Neuronal stem cell (in vitro differentiated cells): Measurements from ENCODE around the gene ADNP.
A peak's percentile ranks its signal among the peaks of the same experiment; 100 is the strongest.

ENCODE experiments used
- DNase-seq: peaks from one replicate; pipeline ENCODE4 v3.0.0-alpha.2; 2013; ENCODE audit warnings: low spot score
- H2AFZ ChIP-seq: one replicate; pipeline ENCODE4 v1.6.1; 2013; ENCODE audit warnings: mild to moderate bottlenecking, low read length, inconsistent platforms
- H2AK5ac ChIP-seq: 2 replicates; pipeline ENCODE4 v1.6.1; 2013; ENCODE audit warnings: low read depth, mild to moderate bottlenecking, inconsistent platforms, low read length, moderate library complexity, mixed read lengths
- H2BK120ac ChIP-seq: 2 replicates; pipeline ENCODE4 v1.6.1; 2013; ENCODE audit warnings: low read depth, mild to moderate bottlenecking, inconsistent platforms, low read length, moderate library complexity, mixed read lengths
- H2BK12ac ChIP-seq: one replicate; pipeline ENCODE4 v1.6.1; 2013; ENCODE audit warnings: low read length, inconsistent platforms
- H2BK15ac ChIP-seq: 2 replicates; pipeline ENCODE4 v1.6.1; 2013; ENCODE audit warnings: mild to moderate bottlenecking, low read length, inconsistent platforms, mixed read lengths
- H2BK5ac ChIP-seq: one replicate; pipeline ENCODE4 v1.6.1; 2013; ENCODE audit warnings: inconsistent platforms, mild to moderate bottlenecking, low read length, moderate library complexity
- H3K14ac ChIP-seq: one replicate; pipeline ENCODE4 v1.6.1; 2013; ENCODE audit warnings: low read length, inconsistent platforms
- H3K18ac ChIP-seq: 2 replicates; pipeline ENCODE4 v1.6.1; 2013; ENCODE audit warnings: low read length, inconsistent platforms
- H3K23ac ChIP-seq: 2 replicates; pipeline ENCODE4 v1.6.1; 2013; ENCODE audit warnings: low read depth, mild to moderate bottlenecking, mixed read lengths, low read length, inconsistent platforms; ENCODE audit not compliant: poor library complexity
- H3K27ac ChIP-seq: replicated peaks from 3 replicates; pipeline ENCODE4 v1.5.1; 2013; ENCODE audit warnings: low read length, inconsistent platforms
- H3K27me3 ChIP-seq, 3 experiments: 2 replicates each; pipeline ENCODE4 v1.6.1; 2013; ENCODE audit warnings: low read length in 3 of 3, mild to moderate bottlenecking in 2 of 3, inconsistent platforms in 1 of 3, low read depth in 1 of 3, mixed read lengths in 1 of 3, moderate library complexity in 1 of 3; ENCODE audit not compliant: control insufficient read depth in 3 of 3, insufficient read depth in 3 of 3
- H3K36me3 ChIP-seq, 2 donors: replicated peaks in 1 of 2; 2 replicates each; pipeline ENCODE4 v1.6.1; 2013; ENCODE audit warnings: low read length in 2 of 2; ENCODE audit not compliant: control insufficient read depth in 2 of 2, insufficient read depth in 2 of 2
- H3K4ac ChIP-seq: 2 replicates; pipeline ENCODE4 v1.6.1; 2013; ENCODE audit warnings: inconsistent platforms, mild to moderate bottlenecking, low read length, moderate library complexity
- H3K4me1 ChIP-seq, 2 donors: 1 replicate in 1 of 2; 2 replicates in 1 of 2; pipeline ENCODE4 v1.6.1; 2013; ENCODE audit warnings: low read length in 2 of 2, low read depth in 1 of 2; ENCODE audit not compliant: control insufficient read depth in 2 of 2, insufficient read depth in 1 of 2
- H3K4me2 ChIP-seq: one replicate; pipeline ENCODE4 v1.6.1; 2013; ENCODE audit warnings: mild to moderate bottlenecking, low read length, inconsistent platforms; ENCODE audit not compliant: insufficient read depth, poor library complexity, severe bottlenecking
- H3K4me3 ChIP-seq, 2 donors: 2 replicates each; pipeline ENCODE4 v1.5.1; 2013; ENCODE audit warnings: low read length in 2 of 2, mild to moderate bottlenecking in 2 of 2, inconsistent platforms in 1 of 2, moderate library complexity in 1 of 2
- H3K79me1 ChIP-seq: one replicate; pipeline ENCODE4 v1.6.1; 2013; ENCODE audit warnings: low read depth, mild to moderate bottlenecking, inconsistent platforms, low read length, moderate library complexity
- H3K9ac ChIP-seq: one replicate; pipeline ENCODE4 v1.6.1; 2013; ENCODE audit warnings: mild to moderate bottlenecking, low read depth, low read length, inconsistent platforms; ENCODE audit not compliant: poor library complexity
- H3K9me3 ChIP-seq, 2 donors: replicated peaks in 1 of 2; 2 replicates each; pipeline versions ENCODE3 to v1.6.1; 2013; ENCODE audit warnings: low read length in 2 of 2, mild to moderate bottlenecking in 2 of 2, inconsistent platforms in 1 of 2, low read depth in 1 of 2, mixed read lengths in 1 of 2, moderate library complexity in 1 of 2; ENCODE audit not compliant: control insufficient read depth in 2 of 2, insufficient read depth in 1 of 2
- H4K8ac ChIP-seq: one replicate; pipeline ENCODE4 v1.6.1; 2013; ENCODE audit warnings: low read depth, mild to moderate bottlenecking, inconsistent platforms, low read length, moderate library complexity
- H4K91ac ChIP-seq: one replicate; pipeline ENCODE4 v1.6.1; 2013; ENCODE audit warnings: low read length, low read depth, mild to moderate bottlenecking, inconsistent platforms; ENCODE audit not compliant: poor library complexity
- WGBS, 2 donors: extraction: QIAGEN DNeasy Blood & Tissue Kit; methylation state at CpG; one replicate each; pipeline ENCODE4 v1.1.7; 2013; ENCODE audit warnings: missing lambda C conversion rate in 2 of 2, mixed read lengths in 1 of 2; ENCODE audit not compliant: insufficient read length in 2 of 2, insufficient replicate concordance in 1 of 2; ENCODE audit errors: extremely low coverage in 2 of 2; 5-methylcytosine and 5-hydroxymethylcytosine counted together

Gene ADNP

DNA sequence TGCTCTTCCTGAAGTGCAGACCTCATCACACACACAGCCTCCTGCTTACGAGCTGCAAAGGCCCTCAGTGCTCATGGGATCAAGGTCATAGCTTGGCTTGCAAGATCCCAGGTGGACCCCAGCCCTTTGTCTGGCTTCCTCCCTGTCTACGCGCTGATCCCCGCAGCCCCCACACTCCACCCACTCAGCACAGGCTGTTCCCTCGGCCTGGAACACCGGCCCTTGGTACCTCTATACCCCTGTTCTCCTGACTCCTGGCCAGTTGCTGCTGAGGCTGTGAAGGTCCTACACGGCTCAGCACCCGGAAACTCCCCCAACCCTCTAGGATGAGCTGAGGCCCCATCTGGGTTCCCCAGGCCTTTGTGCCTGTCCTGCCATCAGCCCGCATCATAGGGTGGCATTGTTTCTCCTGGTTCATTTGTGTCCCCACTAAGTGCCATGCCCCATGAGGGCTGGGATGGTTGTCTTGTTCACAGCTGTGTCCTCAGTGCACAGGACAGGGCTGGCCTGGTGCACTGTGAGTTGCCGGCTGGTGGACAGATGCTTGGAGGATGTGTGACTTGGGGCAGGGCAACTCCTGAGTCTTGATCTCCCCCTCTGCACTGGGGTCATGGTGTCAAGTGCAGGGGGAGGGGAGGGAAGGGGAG is 57.0 kb downstream of the ADNP start:
- H3K23ac ChIP-seq, result peak overlapping the region; percentile 60
- peaks cover 9% of the 10 kb centered on the region for H3K79me1 ChIP-seq
- H2BK5ac ChIP-seq, result peak overlapping the region; percentile 60
- peak overlapping the region; percentile 97 for H3K14ac ChIP-seq
- H3K4me3 ChIP-seq, result no peak overlapping the region
- peak overlapping the region; percentile 54 for H3K9ac ChIP-seq
- no peak for DNase-seq
- no CpG with 5 or more reads among the region's 10 CpGs for WGBS, 2 donors
- H3K27ac ChIP-seq, result no peak overlapping the region
- no peak overlapping the region for H4K8ac ChIP-seq
- H3K4me2 ChIP-seq, result no peak overlapping the region
- H4K91ac ChIP-seq, result no peak overlapping the region
- no peak overlapping the region for H2BK120ac ChIP-seq
- H2BK12ac ChIP-seq, result no peak overlapping the region
- H2BK15ac ChIP-seq, result peak overlapping the region; percentile 71
- H2AFZ ChIP-seq, result no peak overlapping the region
- H3K4me1 ChIP-seq, result peaks cover 26 to 35% of the 10 kb centered on the region in 2 donors
- peak overlapping the region; percentile 19 for H3K18ac ChIP-seq
- H3K9me3 ChIP-seq, result no peaks in the 10 kb centered on the region
- peaks cover 6 to 14% of the 10 kb centered on the region in 2 donors for H3K36me3 ChIP-seq
- no peak overlapping the region for H3K4ac ChIP-seq
- peak overlapping the region; percentile 60 for H2AK5ac ChIP-seq
- no peaks in the 10 kb centered on the region for H3K27me3 ChIP-seq

GRCh38 chr20:50873585-50873984 is 57.7 kb downstream of the ADNP start:
- H3K4ac ChIP-seq, result no peak overlapping the region
- no peak overlapping the region for H2BK12ac ChIP-seq
- no peak overlapping the region for H4K91ac ChIP-seq
- H2AFZ ChIP-seq, result no peak overlapping the region
- H2AK5ac ChIP-seq, result peak overlapping the region; percentile 60
- H3K14ac ChIP-seq, result no peak overlapping the region
- DNase-seq, result no peak
- H3K9ac ChIP-seq, result no peak overlapping the region
- peak overlapping the region; percentile 2 for H3K18ac ChIP-seq
- no peak overlapping the region for H2BK120ac ChIP-seq
- peaks cover 26 to 35% of the 10 kb centered on the region in 2 donors for H3K4me1 ChIP-seq
- H3K36me3 ChIP-seq, result peaks cover 6 to 11% of the 10 kb centered on the region in 2 donors
- H2BK15ac ChIP-seq, result peak overlapping the region; percentile 71
- no peak overlapping the region for H3K23ac ChIP-seq
- H3K27ac ChIP-seq, result no peak overlapping the region
- no peak overlapping the region for H3K4me3 ChIP-seq
- no CpG with 5 or more reads among the region's 10 CpGs for WGBS, 2 donors
- H3K79me1 ChIP-seq, result peaks cover 9% of the 10 kb centered on the region
- H3K9me3 ChIP-seq, result no peaks in the 10 kb centered on the region
- no peak overlapping the region for H2BK5ac ChIP-seq
- H3K4me2 ChIP-seq, result no peak overlapping the region
- no peaks in the 10 kb centered on the region for H3K27me3 ChIP-seq
- no peak overlapping the region for H4K8ac ChIP-seq

DNA sequence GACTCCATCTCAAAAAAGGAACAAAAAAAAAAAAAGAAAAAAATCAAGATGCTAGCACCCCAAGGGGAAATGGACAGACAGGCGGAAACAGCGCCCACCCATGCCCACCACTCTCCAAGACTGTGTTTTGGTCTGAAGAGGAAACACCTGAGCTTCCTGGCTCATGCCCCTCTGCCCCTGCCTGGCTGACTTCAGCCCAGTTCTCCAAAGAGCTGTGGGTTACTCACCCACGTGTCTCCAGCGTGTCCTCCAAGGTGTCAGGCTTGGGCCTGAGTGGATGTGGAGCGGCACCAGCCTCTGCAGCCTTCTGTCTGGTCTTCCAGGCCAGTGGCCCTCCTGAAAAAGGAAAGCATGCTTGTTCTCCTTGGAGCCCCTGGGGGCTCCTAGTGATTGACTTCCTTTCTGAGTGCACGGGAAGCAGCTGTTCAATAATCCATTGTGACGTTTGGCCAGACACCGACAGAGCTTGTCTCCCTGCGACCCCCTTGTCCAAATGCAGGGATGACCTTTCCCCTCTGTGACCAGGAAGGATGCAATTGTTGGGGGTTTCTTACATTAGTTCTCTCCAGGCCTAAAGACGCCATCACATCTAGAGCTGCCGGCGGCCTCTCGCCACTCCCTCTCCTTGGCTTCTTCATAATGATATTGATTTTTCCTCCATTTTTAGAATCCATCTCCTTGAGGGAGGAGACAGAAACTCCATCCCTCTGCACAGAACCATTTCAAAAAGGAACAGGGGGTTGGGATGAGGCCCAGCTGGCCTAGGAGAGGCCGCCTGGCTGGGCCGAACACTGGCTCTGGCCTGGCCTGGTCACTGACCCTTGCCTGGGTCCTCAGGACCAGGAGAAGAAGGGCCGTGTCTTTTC is 58.4 kb downstream of the ADNP start:
- Histone ChIP-seq H4K8ac (no peak overlapping the region), H3K9me3 (no peaks in the 10 kb centered on the region), H3K14ac (no peak overlapping the region), H2BK5ac (no peak overlapping the region), H2BK15ac (no peak overlapping the region), H2AK5ac (peak overlapping the region; percentile 4), H3K4ac (no peak overlapping the region), H3K4me2 (no peak overlapping the region), H2BK120ac (no peak overlapping the region), H3K27ac (peak overlapping the region; percentile 43), H3K36me3 (peaks cover 8 to 11% of the 10 kb centered on the region in 2 donors), H3K9ac (peak overlapping the region; percentile 55), H2AFZ (peak overlapping the region; percentile 25), H3K23ac (no peak overlapping the region), H3K4me3 (no peak overlapping the region), H3K27me3 (no peaks in the 10 kb centered on the region), H2BK12ac (peak overlapping the region; percentile 24), H3K79me1 (peaks cover 9% of the 10 kb centered on the region), H3K4me1 (peaks cover 26 to 35% of the 10 kb centered on the region in 2 donors), H3K18ac (peak overlapping the region; percentile 50), H4K91ac (no peak overlapping the region)
- WGBS, 2 donors, result no CpG with 5 or more reads among the region's 16 CpGs
- DNase-seq, result no peak
